ENCODE measurements around the gene IER5L. TPM values are rescaled to one million over a fixed set of nuclear protein-coding genes. Genes with fewer than 3 reads are reported as not detected.

The IER5L gene
- total and polyA plus RNA-seq, 2 of the 8 experiments (the other 6 are each of a cell fraction or from before 2014, with no cell fraction given) = 0.65 to 1.0 TPM

DNA sequence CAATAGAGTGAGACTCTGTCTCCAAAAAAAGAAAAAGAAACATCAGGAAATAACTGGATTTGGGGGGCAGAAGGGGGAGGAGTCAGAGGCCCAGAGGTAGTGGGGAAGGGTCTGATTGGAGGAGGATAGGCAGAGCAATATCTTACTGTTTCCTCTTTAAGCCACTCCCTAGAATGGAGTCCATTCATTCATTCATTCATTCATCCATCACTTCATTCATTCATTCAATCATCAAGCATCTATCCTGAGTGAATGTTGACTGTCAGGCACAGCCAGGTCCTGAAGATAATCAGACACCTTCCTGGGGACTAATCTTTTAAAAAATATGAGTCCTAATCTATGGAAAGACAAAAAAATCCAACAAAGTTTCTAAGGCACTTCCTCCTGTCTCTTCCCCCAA is 12.9 kb downstream of the IER5L start:
- no peak overlapping the region for H3K56ac ChIP-seq (replicated peaks; ENCODE audit: insufficient read length, low read depth, low read length)
- H3K18ac ChIP-seq (ENCODE audit: extremely low read depth, low read length) = no peak overlapping the region
- no peak overlapping the region for H2AK5ac ChIP-seq (ENCODE audit: low read depth, low read length)
- no peak overlapping the region for H2BK20ac ChIP-seq (ENCODE audit: low read length)
- H2BK15ac ChIP-seq (ENCODE audit: low read length) = no peak overlapping the region
- no peak overlapping the region for H3K23ac ChIP-seq (ENCODE audit: insufficient read length)
- no peak overlapping the region for H2BK5ac ChIP-seq (ENCODE audit: low read depth, low read length)
- H4K8ac ChIP-seq (ENCODE audit: extremely low read depth, insufficient read depth, low read length) = no peak overlapping the region
- no peaks in the 10 kb centered on the region for H3K79me2 ChIP-seq (ENCODE audit: control insufficient read depth in 1 of 2, insufficient read depth in 2 of 2, low read length in 2 of 2)
- no peak overlapping the region for H2AFZ ChIP-seq (ENCODE audit: low read length)
- H2BK120ac ChIP-seq (replicated peaks; ENCODE audit: low read depth, low read length) = no peak overlapping the region
- no peak overlapping the region for H3K27ac ChIP-seq (ENCODE audit: low read depth, low read length)
- no peaks in the 10 kb centered on the region for H3K9me3 ChIP-seq (ENCODE audit: insufficient read depth in 2 of 2, low read depth in 1 of 2, low read length in 1 of 2)
- 0 out of 2 replicates have a peak, but pooled peaks cover 2% of the 10 kb centered on the region for H3K23me2 ChIP-seq (ENCODE audit: low read depth, low read length)
- H3K9ac ChIP-seq (replicated peaks in 1 of 4; ENCODE audit: extremely low read depth in 1 of 4, low read depth in 3 of 4, low read length in 3 of 4) = no peak overlapping the region
- H4K91ac ChIP-seq (replicated peaks; ENCODE audit: insufficient read length, low read length) = no peak overlapping the region
- no peaks in the 10 kb centered on the region for H3K27me3 ChIP-seq (replicated peaks in 1 of 4; ENCODE audit: control insufficient read depth in 3 of 4, extremely low read depth in 1 of 4, insufficient read depth in 3 of 4, low read length in 3 of 4)
- H4K20me1 ChIP-seq (replicated peaks in 1 of 2; ENCODE audit: control insufficient read depth in 1 of 2, insufficient read depth in 2 of 2, low read length in 2 of 2) = no peaks in the 10 kb centered on the region
- FAIRE-seq = no peak
- no peak overlapping the region for H3K4me3 ChIP-seq (ENCODE audit: extremely low read depth in 1 of 4, insufficient read depth in 2 of 4, low read depth in 3 of 4, low read length in 4 of 4)
- CTCF ChIA-PET (ENCODE audit: partially characterized antibody) = interaction anchor here (0.6 to 36.8 kb wide), 7 partner anchors 7 to 1404 kb away, joined by 3 to 831 read pairs (median 4); partner anchors contain the start of gene IER5L
- H4K5ac ChIP-seq (ENCODE audit: insufficient read length, low read depth, low read length) = no peak overlapping the region
- DNase-seq (ENCODE audit: low read depth in 1 of 2, low spot score in 2 of 2) = no peak
- H3K36me3 ChIP-seq (ENCODE audit: control insufficient read depth in 2 of 4, insufficient read depth in 4 of 4, low read length in 3 of 4) = no peaks in the 10 kb centered on the region
- H3K14ac ChIP-seq (ENCODE audit: insufficient read length) = no peak overlapping the region
- POLR2A ChIA-PET (ENCODE audit: partially characterized antibody) = interaction anchor here (0.6 to 3.8 kb wide), 6 partner anchors 10 to 402 kb away, joined by 3 to 30 read pairs (median 4); partner anchors contain the start of gene IER5L
- H3K4ac ChIP-seq (replicated peaks; ENCODE audit: insufficient read length, low read depth, low read length) = no peak overlapping the region
- H2BK12ac ChIP-seq (ENCODE audit: low read depth, low read length) = no peak overlapping the region
- no peak overlapping the region for H3K4me2 ChIP-seq (ENCODE audit: insufficient read depth in 1 of 2, low read depth in 2 of 2, low read length in 2 of 2)
- no peak for TF ChIP-seq KDM5A (IDR thresholded peaks at IDR 0.05; ENCODE audit: low read length)
- TF ChIP-seq CHD2 (IDR thresholded peaks at IDR 0.05; ENCODE audit: low read length) = no peak
- no peak for TF ChIP-seq RAD21 (IDR thresholded peaks at IDR 0.05 in 1 of 2, conservative IDR thresholded peaks at IDR 0.05 in 1 of 2; ENCODE audit: low read depth in 2 of 2, low read length in 2 of 2)
- TF ChIP-seq SAP30 (IDR thresholded peaks at IDR 0.05; ENCODE audit: insufficient read depth, insufficient replicate concordance, low read length) = no peak
- no peaks in the 10 kb centered on the region for H3K79me1 ChIP-seq (ENCODE audit: low read depth, low read length)
- peaks cover 8 to 20% (median 15%) of the 10 kb centered on the region in 4 experiments for H3K4me1 ChIP-seq (replicated peaks in 1 of 4; ENCODE audit: control insufficient read depth in 3 of 4, insufficient read depth in 4 of 4, low read length in 3 of 4)
